WTC11 (cell line): ENCODE data around the gene SMARCA4. TPM values are rescaled to one million over a fixed set of nuclear protein-coding genes. Genes with fewer than 3 reads are reported as not detected.

ENCODE experiments used
- ATAC-seq: fragments of 200-7000 bp; cut with Tn5 transposase; 2 replicates; pipeline ENCODE4 v1.10.0; 2021; ENCODE audit warnings: mild to moderate bottlenecking, moderate library complexity
- Bru-seq: library from RNA; stranded (reverse); fragments of 400-500 nt; gene quantifications from one replicate; lab custom pipeline; 2021; lab: Mats Ljungman, UMichigan
- CTCF ChIA-PET: fragments of 300-600 bp; sonication (Branson Sonifier 250); formaldehyde crosslinking; loops from one replicate; lab custom pipeline; 2021; ENCODE audit warnings: antibody characterized with exemption; lab: Charles Lee
- POLR2A ChIA-PET: fragments of 350-600 bp; sonication (Branson Sonifier 250); formaldehyde crosslinking; loops from one replicate; lab custom pipeline; 2021; ENCODE audit warnings: antibody characterized with exemption; lab: Charles Lee
- DNase-seq: peaks from one replicate; pipeline ENCODE4 v3.0.0; 2021; ENCODE audit warnings: low spot score
- H3K27ac Mint-ChIP-seq: 2 replicates; pipeline ENCODE4 v1.8.0; 2021; ENCODE audit warnings: mixed read lengths
- H3K27me3 Mint-ChIP-seq: 2 replicates; pipeline ENCODE4 v1.8.0; 2021; ENCODE audit warnings: low read depth, mild to moderate bottlenecking, moderate library complexity, mixed read lengths
- H3K36me3 Mint-ChIP-seq: 2 replicates; pipeline ENCODE4 v1.8.0; 2021; ENCODE audit warnings: mixed read lengths
- H3K4me1 Mint-ChIP-seq: 2 replicates; pipeline ENCODE4 v1.8.0; 2022; ENCODE audit warnings: mixed read lengths
- H3K4me3 Mint-ChIP-seq: 2 replicates; pipeline ENCODE4 v1.8.0; 2021; ENCODE audit warnings: mild to moderate bottlenecking, moderate library complexity, mixed read lengths
- H3K9me3 Mint-ChIP-seq: 2 replicates; pipeline ENCODE4 v1.8.0; 2021; ENCODE audit warnings: mixed read lengths
- ATF1 ChIP-seq: sonication (generic); formaldehyde crosslinking; IDR thresholded peaks from 2 replicates; pipeline ENCODE4 v1.8.1; 2023; ENCODE audit warnings: mild to moderate bottlenecking, moderate library complexity, missing genetic modification reagents
- CREB1 ChIP-seq: sonication (generic); formaldehyde crosslinking; IDR thresholded peaks from 2 replicates; pipeline ENCODE4 v1.8.0; 2023; ENCODE audit warnings: mild to moderate bottlenecking, missing genetic modification reagents
- ELF4 ChIP-seq: sonication (generic); formaldehyde crosslinking; IDR thresholded peaks from 2 replicates; pipeline ENCODE4 v1.8.1; 2022; ENCODE audit warnings: low read depth, mild to moderate bottlenecking, moderate library complexity, missing genetic modification reagents
- EMX1 ChIP-seq: fragments of 250-450 bp; sonication (Bioruptor Pico); IDR thresholded peaks from 2 replicates; pipeline ENCODE4 v1.8.0; 2021; ENCODE audit warnings: mild to moderate bottlenecking
- FOXJ3 ChIP-seq: sonication (generic); formaldehyde crosslinking; IDR thresholded peaks from 2 replicates; pipeline ENCODE4 v1.9.0; 2021; ENCODE audit warnings: missing genetic modification reagents, mild to moderate bottlenecking, borderline replicate concordance
- GABPB1 ChIP-seq: sonication (generic); formaldehyde crosslinking; IDR thresholded peaks from 2 replicates; pipeline ENCODE4 v1.8.1; 2023; ENCODE audit warnings: mild to moderate bottlenecking, missing genetic modification reagents
- NFYB ChIP-seq: sonication (generic); formaldehyde crosslinking; conservative IDR thresholded peaks from 2 replicates; pipeline ENCODE4 v1.8.0; 2022; ENCODE audit warnings: low read depth, missing genetic modification reagents
- SMAD3 ChIP-seq: sonication (generic); formaldehyde crosslinking; IDR thresholded peaks from 2 replicates; pipeline ENCODE4 v1.8.0; 2022; ENCODE audit warnings: missing genetic modification reagents, mild to moderate bottlenecking, borderline replicate concordance
- SOX15 ChIP-seq: fragments of 250-450 bp; sonication (Bioruptor Pico); IDR thresholded peaks from 2 replicates; pipeline ENCODE4 v1.9.0; 2021; ENCODE audit warnings: mild to moderate bottlenecking
- TCF7 ChIP-seq: sonication (generic); formaldehyde crosslinking; IDR thresholded peaks from 2 replicates; pipeline ENCODE4 v1.8.0; 2022; ENCODE audit warnings: mild to moderate bottlenecking, low read depth, missing genetic modification reagents, moderate library complexity
- TEAD1 ChIP-seq: sonication (generic); formaldehyde crosslinking; IDR thresholded peaks from 2 replicates; pipeline ENCODE4 v1.8.0; 2022; ENCODE audit warnings: mild to moderate bottlenecking, missing genetic modification reagents
- long read RNA-seq, 3 experiments: library from RNA in 1 of 3; library from capped mRNA in 1 of 3; library from polyadenylated mRNA in 1 of 3; unstranded in 2 of 3; stranded (forward) in 1 of 3; transcript quantifications; one replicate each; pipeline ENCODE4 v2.0.0, GENCODE V29; 2021
- total RNA-seq: library from RNA; stranded (reverse); gene quantifications from 3 replicates; pipeline ENCODE4 v1.2.3, GENCODE V29; 2021
- TF ChIP-seq, protein P1 (sequence below): fragments of 250-450 bp; sonication (Bioruptor Pico); IDR thresholded peaks from 2 replicates; pipeline ENCODE4 v1.9.0; 2021; ENCODE audit warnings: mild to moderate bottlenecking, borderline replicate concordance
- TF ChIP-seq, protein P2 (sequence below): sonication (generic); formaldehyde crosslinking; IDR thresholded peaks from 2 replicates; pipeline ENCODE4 v1.8.0; 2022; ENCODE audit warnings: mild to moderate bottlenecking, missing genetic modification reagents
- TF ChIP-seq, protein P3 (sequence below): fragments of 200-600 bp; IDR thresholded peaks from 2 replicates; pipeline ENCODE4 v1.8.0; 2022; ENCODE audit warnings: antibody characterized with exemption
- TF ChIP-seq, protein P4 (sequence below): sonication (generic); formaldehyde crosslinking; IDR thresholded peaks from 2 replicates; pipeline ENCODE4 v1.8.1; 2023; ENCODE audit warnings: mild to moderate bottlenecking, moderate library complexity, missing genetic modification reagents
- TF ChIP-seq, protein P5 (sequence below): fragments of 250-450 bp; sonication (Bioruptor Pico); IDR thresholded peaks from 2 replicates; pipeline ENCODE4 v1.9.0; 2021; ENCODE audit warnings: moderate library complexity, mild to moderate bottlenecking, inconsistent platforms, borderline replicate concordance
- TF ChIP-seq, protein P6 (sequence below): sonication (generic); formaldehyde crosslinking; IDR thresholded peaks from 2 replicates; pipeline ENCODE4 v1.8.1; 2022; ENCODE audit warnings: low read depth, missing genetic modification reagents, borderline replicate concordance

Gene SMARCA4
- total RNA-seq = 268 to 295 TPM (median 284 TPM) in 3 replicates
- Bru-seq, nascent RNA = percentile 71 among the genes with signal in this experiment
- long read RNA-seq, experiment 1, full-length matches to known transcripts = 458 of 1,054 reads
- long read RNA-seq, experiment 1, partial matches to known transcripts = 305 of 1,054 reads
- long read RNA-seq, experiment 1, other reads (novel, unspliced or antisense) = 291 of 1,054 reads
- long read RNA-seq, experiment 2, full-length matches to known transcripts = 9 of 202 reads
- long read RNA-seq, experiment 2, partial matches to known transcripts = 151 of 202 reads
- long read RNA-seq, experiment 2, other reads (novel, unspliced or antisense) = 42 of 202 reads
- long read RNA-seq, experiment 3, partial matches to known transcripts = 7 of 7 reads
- long read RNA-seq, experiment 3, other reads (novel, unspliced or antisense) = 0 of 7 reads

DNA sequence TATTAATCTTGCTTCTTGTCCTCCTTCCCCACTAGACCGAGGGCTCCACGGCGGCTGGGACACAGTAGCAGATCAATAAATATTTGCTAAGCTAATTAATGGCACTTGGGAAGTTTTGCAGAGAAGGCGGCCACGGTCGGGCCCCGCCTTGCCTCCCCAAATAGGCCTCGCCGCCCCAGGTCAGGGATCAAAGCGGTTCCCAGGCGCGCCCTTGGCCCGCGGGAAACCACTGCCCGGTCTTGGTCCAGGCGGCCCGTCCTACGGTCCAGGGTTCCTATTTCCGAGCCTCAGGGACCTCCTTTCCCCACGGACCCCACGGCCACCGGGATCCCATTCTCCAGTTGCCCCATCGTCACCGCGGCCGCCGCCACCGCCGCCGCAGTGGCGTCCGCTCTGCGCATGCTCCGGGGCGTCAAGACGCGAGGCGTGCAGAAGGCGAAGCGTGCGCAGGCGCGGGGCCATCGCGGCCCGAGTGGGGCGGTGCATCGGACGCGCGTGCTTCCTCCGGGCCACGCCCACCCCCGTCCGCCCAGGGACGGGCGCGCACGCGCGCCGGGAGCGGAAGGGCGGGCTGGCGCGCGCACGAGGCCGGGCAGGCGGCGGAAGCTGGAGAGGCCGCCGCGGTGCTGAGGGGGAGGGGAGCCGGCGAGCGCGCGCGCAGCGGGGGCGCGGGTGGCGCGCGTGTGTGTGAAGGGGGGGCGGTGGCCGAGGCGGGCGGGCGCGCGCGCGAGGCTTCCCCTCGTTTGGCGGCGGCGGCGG, at the start of gene SMARCA4:
TSS of gene SMARCA4 (plus strand) at position 717 of the 759 bp plus-strand sequence. CDS start 23,122 bp downstream, outside the sequence.
- DNase-seq (peak; percentile 96), ATAC-seq (peak; percentile 88)
- Mint-ChIP-seq H3K4me1 (peaks cover 19% of the 10 kb centered on the region), H3K4me3 (peak within 1 kb of the TSS; percentile 95), H3K27me3 (no peaks in the 10 kb centered on the region; the same call in 1 of the 2 replicates), H3K27ac (peak within 1 kb of the TSS; percentile 86), H3K36me3 (0 out of 2 replicates have a peak, but pooled peaks cover 2% of the 10 kb centered on the region), H3K9me3 (peaks cover 2% of the 10 kb centered on the region; the same call in 1 of the 2 replicates)
- ChIA-PET POLR2A (interaction anchor here (0.6 to 1.4 kb wide), 3 partner anchors 24 to 166 kb away, joined by 3 to 4 read pairs (median 4); no protein-coding TSS in a partner anchor), CTCF (interaction anchor here (0.6 to 9.3 kb wide), 4 partner anchors 19 to 96 kb away, joined by 3 to 77 read pairs (median 3); no protein-coding TSS in a partner anchor)
- TF ChIP-seq, protein P1, sequence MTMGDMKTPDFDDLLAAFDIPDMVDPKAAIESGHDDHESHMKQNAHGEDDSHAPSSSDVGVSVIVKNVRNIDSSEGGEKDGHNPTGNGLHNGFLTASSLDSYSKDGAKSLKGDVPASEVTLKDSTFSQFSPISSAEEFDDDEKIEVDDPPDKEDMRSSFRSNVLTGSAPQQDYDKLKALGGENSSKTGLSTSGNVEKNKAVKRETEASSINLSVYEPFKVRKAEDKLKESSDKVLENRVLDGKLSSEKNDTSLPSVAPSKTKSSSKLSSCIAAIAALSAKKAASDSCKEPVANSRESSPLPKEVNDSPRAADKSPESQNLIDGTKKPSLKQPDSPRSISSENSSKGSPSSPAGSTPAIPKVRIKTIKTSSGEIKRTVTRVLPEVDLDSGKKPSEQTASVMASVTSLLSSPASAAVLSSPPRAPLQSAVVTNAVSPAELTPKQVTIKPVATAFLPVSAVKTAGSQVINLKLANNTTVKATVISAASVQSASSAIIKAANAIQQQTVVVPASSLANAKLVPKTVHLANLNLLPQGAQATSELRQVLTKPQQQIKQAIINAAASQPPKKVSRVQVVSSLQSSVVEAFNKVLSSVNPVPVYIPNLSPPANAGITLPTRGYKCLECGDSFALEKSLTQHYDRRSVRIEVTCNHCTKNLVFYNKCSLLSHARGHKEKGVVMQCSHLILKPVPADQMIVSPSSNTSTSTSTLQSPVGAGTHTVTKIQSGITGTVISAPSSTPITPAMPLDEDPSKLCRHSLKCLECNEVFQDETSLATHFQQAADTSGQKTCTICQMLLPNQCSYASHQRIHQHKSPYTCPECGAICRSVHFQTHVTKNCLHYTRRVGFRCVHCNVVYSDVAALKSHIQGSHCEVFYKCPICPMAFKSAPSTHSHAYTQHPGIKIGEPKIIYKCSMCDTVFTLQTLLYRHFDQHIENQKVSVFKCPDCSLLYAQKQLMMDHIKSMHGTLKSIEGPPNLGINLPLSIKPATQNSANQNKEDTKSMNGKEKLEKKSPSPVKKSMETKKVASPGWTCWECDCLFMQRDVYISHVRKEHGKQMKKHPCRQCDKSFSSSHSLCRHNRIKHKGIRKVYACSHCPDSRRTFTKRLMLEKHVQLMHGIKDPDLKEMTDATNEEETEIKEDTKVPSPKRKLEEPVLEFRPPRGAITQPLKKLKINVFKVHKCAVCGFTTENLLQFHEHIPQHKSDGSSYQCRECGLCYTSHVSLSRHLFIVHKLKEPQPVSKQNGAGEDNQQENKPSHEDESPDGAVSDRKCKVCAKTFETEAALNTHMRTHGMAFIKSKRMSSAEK (CRISPR knock-in tag) = no peak
- TF ChIP-seq TEAD1 (peak; percentile 77), ATF1 (CRISPR knock-in tag) (0 out of 2 replicates have a peak, but pooled peaks have one; percentile 76), ELF4 (CRISPR knock-in tag) (peak; percentile 91; the same call in 1 of the 2 replicates), GABPB1 (CRISPR knock-in tag) (peak; percentile 64; the same call in 1 of the 2 replicates), NFYB (CRISPR knock-in tag) (0 out of 2 replicates have a peak, but pooled peaks have one; percentile 26), SOX15 (CRISPR knock-in tag) (no peak), EMX1 (CRISPR knock-in tag) (peak; percentile 65; the same call in 1 of the 2 replicates), FOXJ3 (no peak), CREB1 (CRISPR knock-in tag) (no peak), TCF7 (CRISPR knock-in tag) (no peak), SMAD3 (CRISPR knock-in tag) (no peak)
- TF ChIP-seq, protein P2, sequence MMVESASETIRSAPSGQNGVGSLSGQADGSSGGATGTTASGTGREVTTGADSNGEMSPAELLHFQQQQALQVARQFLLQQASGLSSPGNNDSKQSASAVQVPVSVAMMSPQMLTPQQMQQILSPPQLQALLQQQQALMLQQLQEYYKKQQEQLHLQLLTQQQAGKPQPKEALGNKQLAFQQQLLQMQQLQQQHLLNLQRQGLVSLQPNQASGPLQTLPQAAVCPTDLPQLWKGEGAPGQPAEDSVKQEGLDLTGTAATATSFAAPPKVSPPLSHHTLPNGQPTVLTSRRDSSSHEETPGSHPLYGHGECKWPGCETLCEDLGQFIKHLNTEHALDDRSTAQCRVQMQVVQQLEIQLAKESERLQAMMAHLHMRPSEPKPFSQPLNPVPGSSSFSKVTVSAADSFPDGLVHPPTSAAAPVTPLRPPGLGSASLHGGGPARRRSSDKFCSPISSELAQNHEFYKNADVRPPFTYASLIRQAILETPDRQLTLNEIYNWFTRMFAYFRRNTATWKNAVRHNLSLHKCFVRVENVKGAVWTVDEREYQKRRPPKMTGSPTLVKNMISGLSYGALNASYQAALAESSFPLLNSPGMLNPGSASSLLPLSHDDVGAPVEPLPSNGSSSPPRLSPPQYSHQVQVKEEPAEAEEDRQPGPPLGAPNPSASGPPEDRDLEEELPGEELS (CRISPR knock-in tag) = peak; percentile 96
- TF ChIP-seq, protein P3, sequence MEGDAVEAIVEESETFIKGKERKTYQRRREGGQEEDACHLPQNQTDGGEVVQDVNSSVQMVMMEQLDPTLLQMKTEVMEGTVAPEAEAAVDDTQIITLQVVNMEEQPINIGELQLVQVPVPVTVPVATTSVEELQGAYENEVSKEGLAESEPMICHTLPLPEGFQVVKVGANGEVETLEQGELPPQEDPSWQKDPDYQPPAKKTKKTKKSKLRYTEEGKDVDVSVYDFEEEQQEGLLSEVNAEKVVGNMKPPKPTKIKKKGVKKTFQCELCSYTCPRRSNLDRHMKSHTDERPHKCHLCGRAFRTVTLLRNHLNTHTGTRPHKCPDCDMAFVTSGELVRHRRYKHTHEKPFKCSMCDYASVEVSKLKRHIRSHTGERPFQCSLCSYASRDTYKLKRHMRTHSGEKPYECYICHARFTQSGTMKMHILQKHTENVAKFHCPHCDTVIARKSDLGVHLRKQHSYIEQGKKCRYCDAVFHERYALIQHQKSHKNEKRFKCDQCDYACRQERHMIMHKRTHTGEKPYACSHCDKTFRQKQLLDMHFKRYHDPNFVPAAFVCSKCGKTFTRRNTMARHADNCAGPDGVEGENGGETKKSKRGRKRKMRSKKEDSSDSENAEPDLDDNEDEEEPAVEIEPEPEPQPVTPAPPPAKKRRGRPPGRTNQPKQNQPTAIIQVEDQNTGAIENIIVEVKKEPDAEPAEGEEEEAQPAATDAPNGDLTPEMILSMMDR = no peak
- TF ChIP-seq, protein P4, sequence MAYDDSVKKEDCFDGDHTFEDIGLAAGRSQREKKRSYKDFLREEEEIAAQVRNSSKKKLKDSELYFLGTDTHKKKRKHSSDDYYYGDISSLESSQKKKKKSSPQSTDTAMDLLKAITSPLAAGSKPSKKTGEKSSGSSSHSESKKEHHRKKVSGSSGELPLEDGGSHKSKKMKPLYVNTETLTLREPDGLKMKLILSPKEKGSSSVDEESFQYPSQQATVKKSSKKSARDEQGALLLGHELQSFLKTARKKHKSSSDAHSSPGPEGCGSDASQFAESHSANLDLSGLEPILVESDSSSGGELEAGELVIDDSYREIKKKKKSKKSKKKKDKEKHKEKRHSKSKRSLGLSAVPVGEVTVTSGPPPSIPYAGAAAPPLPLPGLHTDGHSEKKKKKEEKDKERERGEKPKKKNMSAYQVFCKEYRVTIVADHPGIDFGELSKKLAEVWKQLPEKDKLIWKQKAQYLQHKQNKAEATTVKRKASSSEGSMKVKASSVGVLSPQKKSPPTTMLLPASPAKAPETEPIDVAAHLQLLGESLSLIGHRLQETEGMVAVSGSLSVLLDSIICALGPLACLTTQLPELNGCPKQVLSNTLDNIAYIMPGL (CRISPR knock-in tag) = peak; percentile 68; the same call in 1 of the 2 replicates
- TF ChIP-seq, protein P5, sequence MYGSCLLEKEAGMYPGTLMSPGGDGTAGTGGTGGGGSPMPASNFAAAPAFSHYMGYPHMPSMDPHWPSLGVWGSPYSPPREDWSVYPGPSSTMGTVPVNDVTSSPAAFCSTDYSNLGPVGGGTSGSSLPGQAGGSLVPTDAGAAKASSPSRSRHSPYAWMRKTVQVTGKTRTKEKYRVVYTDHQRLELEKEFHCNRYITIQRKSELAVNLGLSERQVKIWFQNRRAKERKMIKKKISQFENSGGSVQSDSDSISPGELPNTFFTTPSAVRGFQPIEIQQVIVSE (CRISPR knock-in tag) = no peak
- TF ChIP-seq, protein P6, sequence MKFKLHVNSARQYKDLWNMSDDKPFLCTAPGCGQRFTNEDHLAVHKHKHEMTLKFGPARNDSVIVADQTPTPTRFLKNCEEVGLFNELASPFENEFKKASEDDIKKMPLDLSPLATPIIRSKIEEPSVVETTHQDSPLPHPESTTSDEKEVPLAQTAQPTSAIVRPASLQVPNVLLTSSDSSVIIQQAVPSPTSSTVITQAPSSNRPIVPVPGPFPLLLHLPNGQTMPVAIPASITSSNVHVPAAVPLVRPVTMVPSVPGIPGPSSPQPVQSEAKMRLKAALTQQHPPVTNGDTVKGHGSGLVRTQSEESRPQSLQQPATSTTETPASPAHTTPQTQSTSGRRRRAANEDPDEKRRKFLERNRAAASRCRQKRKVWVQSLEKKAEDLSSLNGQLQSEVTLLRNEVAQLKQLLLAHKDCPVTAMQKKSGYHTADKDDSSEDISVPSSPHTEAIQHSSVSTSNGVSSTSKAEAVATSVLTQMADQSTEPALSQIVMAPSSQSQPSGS (CRISPR knock-in tag) = no peak
